GM23338 (cell line): ENCODE measurements around the gene SLAMF8. TPM values are rescaled to one million over a fixed set of nuclear protein-coding genes. Genes with fewer than 3 reads are reported as not detected.

Source experiments
- ATAC-seq: fragments of 200-7000 bp; cut with Tn5 transposase; 3 replicates; pipeline ENCODE4 v1.9.1; 2020
- DNase-seq: peaks from one replicate; pipeline ENCODE4 v3.0.0-alpha.2; 2015; ENCODE audit warnings: low spot score
- H2AFZ ChIP-seq: fragments of 200-600 bp; sonication (generic); 2 replicates; pipeline ENCODE4 v1.8.0; 2016; ENCODE audit warnings: antibody characterized with exemption, mild to moderate bottlenecking, moderate library complexity
- H3F3A ChIP-seq: fragments of 200-600 bp; sonication (generic); replicated peaks from 2 replicates; pipeline ENCODE4 v1.8.0; 2017; ENCODE audit warnings: antibody characterized with exemption, mixed run types, low read depth
- H3K27ac ChIP-seq: fragments of 200-600 bp; sonication (generic); 2 replicates; pipeline ENCODE4 v1.6.1; 2016; ENCODE audit warnings: low read depth
- H3K27me3 ChIP-seq: fragments of 200-600 bp; sonication (generic); 2 replicates; pipeline ENCODE4 v1.8.0; 2016; ENCODE audit warnings: mild to moderate bottlenecking, mixed run types, moderate library complexity; ENCODE audit not compliant: insufficient read depth
- H3K36me3 ChIP-seq: fragments of 200-600 bp; sonication (generic); 2 replicates; pipeline ENCODE4 v1.8.0; 2016; ENCODE audit warnings: mild to moderate bottlenecking; ENCODE audit not compliant: insufficient read depth
- H3K4me1 ChIP-seq: fragments of 200-600 bp; sonication (generic); 2 replicates; pipeline ENCODE4 v1.8.0; 2016; ENCODE audit warnings: mild to moderate bottlenecking, moderate library complexity; ENCODE audit not compliant: insufficient read depth
- H3K4me2 ChIP-seq: fragments of 200-600 bp; sonication (generic); 2 replicates; pipeline ENCODE4 v1.7.1; 2017; ENCODE audit warnings: mixed run types
- H3K4me3 ChIP-seq: fragments of 200-600 bp; sonication (generic); 2 replicates; pipeline ENCODE4 v1.6.1; 2016; ENCODE audit warnings: mixed run types
- H3K79me2 ChIP-seq: fragments of 200-600 bp; sonication (generic); replicated peaks from 2 replicates; pipeline ENCODE4 v1.8.0; 2017; ENCODE audit warnings: mild to moderate bottlenecking; ENCODE audit not compliant: insufficient read depth
- H3K9me2 ChIP-seq: fragments of 200-600 bp; sonication (generic); 2 replicates; pipeline ENCODE4 v1.8.0; 2017; ENCODE audit not compliant: insufficient read depth
- H4K20me1 ChIP-seq: fragments of 200-600 bp; sonication (generic); replicated peaks from 2 replicates; pipeline ENCODE4 v1.8.0; 2017; ENCODE audit warnings: mild to moderate bottlenecking; ENCODE audit not compliant: insufficient read depth
- H3K27ac Mint-ChIP-seq: 2 replicates; pipeline ENCODE4 v1.8.0; 2020; ENCODE audit warnings: inconsistent platforms, mild to moderate bottlenecking, moderate library complexity, mixed read lengths
- H3K27me3 Mint-ChIP-seq: 3 replicates; pipeline ENCODE4 v1.8.0; 2022; ENCODE audit warnings: low read depth, mild to moderate bottlenecking, moderate library complexity, mixed read lengths, inconsistent platforms; ENCODE audit not compliant: insufficient read depth, poor library complexity
- H3K36me3 Mint-ChIP-seq: 3 replicates; pipeline ENCODE4 v1.8.0; 2021; ENCODE audit warnings: low read depth, mild to moderate bottlenecking, inconsistent platforms, moderate library complexity, mixed read lengths
- H3K4me1 Mint-ChIP-seq: 3 replicates; pipeline ENCODE4 v1.8.0; 2020; ENCODE audit warnings: mild to moderate bottlenecking, inconsistent platforms, mixed read lengths
- H3K4me3 Mint-ChIP-seq: 3 replicates; pipeline ENCODE4 v1.8.0; 2021; ENCODE audit warnings: moderate library complexity, mild to moderate bottlenecking, inconsistent platforms, mixed read lengths
- H3K9me3 Mint-ChIP-seq: 3 replicates; pipeline ENCODE4 v1.8.0; 2020; ENCODE audit warnings: moderate library complexity, mild to moderate bottlenecking, inconsistent platforms, mixed read lengths
- EZH2phosphoT487 ChIP-seq: fragments of 200-600 bp; sonication (generic); IDR thresholded peaks from one replicate; pipeline ENCODE4 v1.8.1; 2018; ENCODE audit warnings: antibody characterized with exemption; ENCODE audit not compliant: unreplicated experiment
- JUNB ChIP-seq: IDR thresholded peaks from one replicate; pipeline ENCODE4 v1.6.1; 2016; ENCODE audit warnings: antibody characterized with exemption; ENCODE audit not compliant: unreplicated experiment
- NANOG ChIP-seq: IDR thresholded peaks from 2 replicates; pipeline ENCODE4 v1.6.1; 2016; ENCODE audit warnings: antibody characterized with exemption, borderline replicate concordance
- STAT1 ChIP-seq: IDR thresholded peaks from one replicate; pipeline ENCODE4 v1.6.1; 2016; ENCODE audit warnings: antibody characterized with exemption; ENCODE audit not compliant: unreplicated experiment
- ZNF331 ChIP-seq: fragments of 250-450 bp; sonication (Bioruptor Pico); IDR thresholded peaks from 2 replicates; pipeline ENCODE4 v1.5.0; 2020; ENCODE audit warnings: low read depth, mild to moderate bottlenecking, moderate library complexity
- ZNF462 ChIP-seq: fragments of 250-450 bp; sonication (Bioruptor Pico); IDR thresholded peaks from 2 replicates; pipeline ENCODE4 v1.5.0; 2020; ENCODE audit warnings: mild to moderate bottlenecking, moderate library complexity
- polyA plus RNA-seq: library from polyadenylated mRNA; unstranded; fragments of >200 nt; fragmentation: Nextera tagmentation; extraction: Ambion mirVana; gene quantifications from 2 replicates; pipeline ENCODE4 v1.2.1, GENCODE V29; 2016
- total RNA-seq: library from RNA; depleted of rRNA; stranded (reverse); fragments of >200 nt; shearing (Covaris generic); gene quantifications from 2 replicates; pipeline ENCODE4 v1.2.3, GENCODE V29; 2014

Gene SLAMF8
- total and polyA plus RNA-seq, 2 experiments from 2014 or later, result not detected

GRCh38 chr1:159827102-159827490 is 423 bp downstream of the SLAMF8 start:
- no peaks in the 10 kb centered on the region for H3K27me3 ChIP-seq
- Mint-ChIP-seq H3K9me3 (no peaks in the 10 kb centered on the region; the same call in 1 of the 3 replicates), H3K4me1 (peaks cover 10% of the 10 kb centered on the region), H3K36me3 (no peaks in the 10 kb centered on the region), H3K4me3 (no peak overlapping the region), H3K27me3 (peaks cover 7% of the 10 kb centered on the region), H3K27ac (no peak overlapping the region)
- no peak overlapping the region for H2AFZ ChIP-seq
- no peaks in the 10 kb centered on the region for H4K20me1 ChIP-seq
- no peak for ATAC-seq
- no peaks in the 10 kb centered on the region for H3K9me2 ChIP-seq
- H3K27ac ChIP-seq, result no peak overlapping the region
- no peaks in the 10 kb centered on the region; the same call in 1 of the 2 replicates for H3K4me1 ChIP-seq
- no peaks in the 10 kb centered on the region for H3K79me2 ChIP-seq
- no peaks in the 10 kb centered on the region for H3K36me3 ChIP-seq
- TF ChIP-seq STAT1, result no peak
- no peak for TF ChIP-seq EZH2phosphoT487
- TF ChIP-seq NANOG, result no peak
- TF ChIP-seq ZNF331 (CRISPR knock-in tag), result no peak
- TF ChIP-seq ZNF462 (CRISPR knock-in tag), result no peak
- no peak overlapping the region for H3K4me2 ChIP-seq
- no peaks in the 10 kb centered on the region for H3F3A ChIP-seq
- DNase-seq, result no peak
- H3K4me3 ChIP-seq, result no peak overlapping the region

- no peaks in the 10 kb centered on the region; the same call in 1 of the 2 replicates for H3K4me1 ChIP-seq
- H3K79me2 ChIP-seq, result no peaks in the 10 kb centered on the region
- H3K9me2 ChIP-seq, result no peaks in the 10 kb centered on the region
- Mint-ChIP-seq H3K36me3 (no peaks in the 10 kb centered on the region), H3K9me3 (no peaks in the 10 kb centered on the region; the same call in 1 of the 3 replicates), H3K4me3 (no peak overlapping the region), H3K4me1 (peaks cover 14% of the 10 kb centered on the region), H3K27ac (no peak overlapping the region), H3K27me3 (peaks cover 6% of the 10 kb centered on the region)
- no peak for DNase-seq
- H2AFZ ChIP-seq, result no peak overlapping the region
- H3K27ac ChIP-seq, result no peak overlapping the region
- no peaks in the 10 kb centered on the region for H3K27me3 ChIP-seq
- H3K4me3 ChIP-seq, result no peak overlapping the region
- TF ChIP-seq NANOG, result no peak
- no peak for TF ChIP-seq JUNB
- H4K20me1 ChIP-seq, result no peaks in the 10 kb centered on the region
- no peak for ATAC-seq
- no peaks in the 10 kb centered on the region for H3K36me3 ChIP-seq
- H3F3A ChIP-seq, result no peaks in the 10 kb centered on the region
- H3K4me2 ChIP-seq, result no peak overlapping the region
Observed at GRCh38 chr1:159827549-159827948, 876 bp downstream of the SLAMF8 start.
